ENCODE data around the gene SYT7. TPM values are rescaled to one million over a fixed set of nuclear protein-coding genes. Genes with fewer than 3 reads are reported as not detected.
A peak's percentile ranks its signal among the peaks of the same experiment; 100 is the strongest.

The SYT7 gene
- total RNA-seq, 1 donor from 2014 or later: 93.6 TPM

DNA sequence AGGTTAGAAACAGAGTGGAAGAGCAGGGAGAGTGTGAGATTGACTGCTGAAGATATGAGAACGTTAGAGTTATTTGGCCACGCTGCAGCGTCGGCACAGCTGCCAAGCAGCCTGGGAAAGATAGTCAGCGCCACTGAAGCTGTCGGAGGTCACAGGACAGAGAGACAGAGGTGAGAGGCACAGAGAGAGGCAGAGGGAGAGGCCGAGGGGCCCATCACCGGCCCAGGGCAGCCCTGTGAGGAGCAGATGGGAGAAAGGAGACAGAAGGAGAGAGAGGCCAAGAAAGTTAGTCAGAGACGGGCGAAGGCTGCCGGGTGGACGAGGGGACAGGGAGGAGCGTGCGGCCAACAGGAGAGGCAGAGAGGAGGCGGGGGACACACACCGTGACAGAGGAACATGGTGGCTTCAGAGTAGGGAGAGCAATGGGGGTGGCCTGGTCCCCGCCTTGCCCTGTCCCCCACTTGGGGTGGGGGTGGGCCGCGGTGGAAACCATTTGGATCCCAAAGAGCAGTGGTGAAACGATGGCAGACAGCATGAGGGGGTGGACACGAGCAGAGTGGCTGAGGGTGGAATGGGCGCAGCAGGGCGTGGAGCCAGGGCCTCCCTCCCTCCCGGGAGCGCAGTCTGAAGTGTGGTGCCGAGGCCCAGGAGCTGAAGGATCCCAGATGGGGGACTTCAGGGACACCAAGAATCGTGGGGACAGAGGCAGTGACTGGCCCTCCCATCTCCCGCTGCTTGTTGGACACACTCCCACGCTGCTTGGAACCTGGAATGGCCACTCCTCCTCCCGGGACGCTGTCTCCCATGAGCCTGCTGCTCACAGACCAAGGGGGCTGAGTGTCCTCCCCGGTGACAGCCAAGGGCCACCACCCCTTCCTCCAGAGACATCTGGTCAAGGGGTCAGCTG lies 45.7 kb downstream of the SYT7 start:
- peak overlapping the region; percentile 60 for H3K27ac Mint-ChIP-seq (ENCODE audit: unreplicated experiment)
- peak; percentile 52 for DNase-seq
- peaks cover 17% of the 10 kb centered on the region for H3K9me3 Mint-ChIP-seq (ENCODE audit: unreplicated experiment)
- H3K4me1 Mint-ChIP-seq (ENCODE audit: low read depth, unreplicated experiment): peaks cover 37% of the 10 kb centered on the region
- TF ChIP-seq, protein P1, sequence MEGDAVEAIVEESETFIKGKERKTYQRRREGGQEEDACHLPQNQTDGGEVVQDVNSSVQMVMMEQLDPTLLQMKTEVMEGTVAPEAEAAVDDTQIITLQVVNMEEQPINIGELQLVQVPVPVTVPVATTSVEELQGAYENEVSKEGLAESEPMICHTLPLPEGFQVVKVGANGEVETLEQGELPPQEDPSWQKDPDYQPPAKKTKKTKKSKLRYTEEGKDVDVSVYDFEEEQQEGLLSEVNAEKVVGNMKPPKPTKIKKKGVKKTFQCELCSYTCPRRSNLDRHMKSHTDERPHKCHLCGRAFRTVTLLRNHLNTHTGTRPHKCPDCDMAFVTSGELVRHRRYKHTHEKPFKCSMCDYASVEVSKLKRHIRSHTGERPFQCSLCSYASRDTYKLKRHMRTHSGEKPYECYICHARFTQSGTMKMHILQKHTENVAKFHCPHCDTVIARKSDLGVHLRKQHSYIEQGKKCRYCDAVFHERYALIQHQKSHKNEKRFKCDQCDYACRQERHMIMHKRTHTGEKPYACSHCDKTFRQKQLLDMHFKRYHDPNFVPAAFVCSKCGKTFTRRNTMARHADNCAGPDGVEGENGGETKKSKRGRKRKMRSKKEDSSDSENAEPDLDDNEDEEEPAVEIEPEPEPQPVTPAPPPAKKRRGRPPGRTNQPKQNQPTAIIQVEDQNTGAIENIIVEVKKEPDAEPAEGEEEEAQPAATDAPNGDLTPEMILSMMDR (IDR thresholded peaks at IDR 0.05; ENCODE audit: partially characterized antibody, unreplicated experiment): no peak
- no peaks in the 10 kb centered on the region for H3K36me3 Mint-ChIP-seq (ENCODE audit: unreplicated experiment)
- H3K27me3 Mint-ChIP-seq (ENCODE audit: unreplicated experiment): peaks cover 19% of the 10 kb centered on the region
- H3K4me3 Mint-ChIP-seq (ENCODE audit: unreplicated experiment): peak overlapping the region; percentile 63

DNA sequence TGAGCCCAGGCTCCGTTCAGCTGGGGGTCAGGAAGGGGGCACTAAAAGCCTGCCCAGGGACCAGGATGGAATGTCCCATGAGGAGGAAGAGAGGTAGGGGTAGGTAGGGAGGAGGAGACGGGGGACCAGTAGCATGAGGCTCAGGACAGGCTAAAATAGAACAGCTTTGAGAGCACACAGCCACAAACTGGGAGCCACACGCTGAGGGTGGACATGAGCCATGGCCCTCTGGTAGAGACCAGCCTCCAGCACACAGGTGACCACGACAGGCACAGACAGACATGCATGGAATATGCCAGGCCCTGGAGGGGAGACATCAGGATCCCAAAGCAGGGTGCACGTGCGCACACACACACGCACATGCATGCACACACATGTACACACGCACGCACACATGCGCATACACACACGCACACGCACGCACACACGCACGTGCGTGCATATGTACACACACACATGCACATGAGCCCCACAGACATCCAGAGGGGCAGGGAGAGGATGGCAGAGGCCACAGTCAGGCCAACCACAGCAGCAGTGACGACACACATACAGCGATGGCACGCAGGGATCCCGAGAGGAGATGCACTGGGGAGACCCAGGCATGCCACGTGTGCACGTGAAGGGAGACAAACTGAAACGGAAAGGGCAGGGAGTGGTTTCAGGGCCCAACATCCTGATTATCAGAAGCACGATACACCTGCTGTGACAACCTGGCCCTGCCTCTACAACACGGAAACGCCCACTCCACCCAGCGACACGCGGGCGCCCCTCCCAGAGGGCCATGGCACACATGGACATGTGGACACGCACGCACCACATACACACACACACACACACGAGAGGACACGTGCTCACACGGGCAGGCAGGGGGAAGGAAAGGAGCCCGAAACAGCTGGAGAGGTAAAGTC lies 46.6 kb downstream of the SYT7 start:
- Mint-ChIP-seq H3K27me3 (ENCODE audit: unreplicated experiment) (peaks cover 22% of the 10 kb centered on the region), H3K9me3 (ENCODE audit: unreplicated experiment) (peaks cover 20% of the 10 kb centered on the region), H3K4me1 (ENCODE audit: low read depth, unreplicated experiment) (peaks cover 34% of the 10 kb centered on the region), H3K27ac (ENCODE audit: unreplicated experiment) (peak overlapping the region; percentile 60), H3K4me3 (ENCODE audit: unreplicated experiment) (peak overlapping the region; percentile 63), H3K36me3 (ENCODE audit: unreplicated experiment) (no peaks in the 10 kb centered on the region)
- TF ChIP-seq, protein P1 (IDR thresholded peaks at IDR 0.05; ENCODE audit: partially characterized antibody, unreplicated experiment): no peak
- no peak for DNase-seq

DNA sequence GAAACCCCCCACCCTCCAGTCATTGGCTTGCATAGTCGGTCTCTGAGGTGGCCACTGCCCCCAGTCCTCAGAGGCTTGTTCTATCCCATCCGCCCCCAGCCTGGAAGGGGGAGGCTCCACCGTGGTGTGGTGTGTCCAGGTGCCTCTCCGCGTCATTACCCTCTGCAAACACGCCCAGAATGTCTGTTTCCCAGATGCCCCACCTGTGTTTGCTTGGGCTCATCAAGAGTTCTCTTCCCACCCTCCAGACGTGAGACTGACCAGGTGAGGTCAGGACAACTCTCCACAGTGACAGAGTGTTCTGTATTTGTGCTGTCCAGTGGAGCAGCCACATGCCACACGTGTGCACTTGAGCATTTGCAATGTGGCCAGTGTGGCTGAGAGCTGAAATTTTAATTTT lies 47.5 kb downstream of the SYT7 start:
- no peaks in the 10 kb centered on the region for H3K36me3 Mint-ChIP-seq (ENCODE audit: unreplicated experiment)
- H3K27me3 Mint-ChIP-seq (ENCODE audit: unreplicated experiment): peaks cover 19% of the 10 kb centered on the region
- H3K4me3 Mint-ChIP-seq (ENCODE audit: unreplicated experiment): no peak overlapping the region
- peaks cover 33% of the 10 kb centered on the region for H3K4me1 Mint-ChIP-seq (ENCODE audit: low read depth, unreplicated experiment)
- H3K27ac Mint-ChIP-seq (ENCODE audit: unreplicated experiment): no peak overlapping the region
- H3K9me3 Mint-ChIP-seq (ENCODE audit: unreplicated experiment): peaks cover 16% of the 10 kb centered on the region
- TF ChIP-seq, protein P1 (IDR thresholded peaks at IDR 0.05; ENCODE audit: partially characterized antibody, unreplicated experiment): no peak
- DNase-seq: no peak

DNA sequence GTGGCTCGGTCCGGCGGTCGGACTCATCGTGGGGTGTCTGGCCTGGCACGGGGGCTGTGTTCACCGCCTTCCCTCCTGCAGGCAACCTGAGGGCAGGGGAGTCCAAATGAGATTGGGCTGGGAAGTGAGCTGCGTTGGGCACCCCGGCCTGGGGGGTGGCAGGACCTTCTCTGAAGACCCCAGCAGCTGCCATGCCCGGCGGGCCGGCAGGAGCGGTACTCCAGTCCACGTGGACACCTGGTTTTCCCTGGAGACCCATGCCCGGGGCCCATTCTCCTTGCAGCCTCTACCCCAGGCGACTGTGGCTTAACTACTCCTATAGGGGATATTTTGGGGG lies 47.9 kb downstream of the SYT7 start:
- Mint-ChIP-seq H3K4me1 (ENCODE audit: low read depth, unreplicated experiment) (peaks cover 33% of the 10 kb centered on the region), H3K4me3 (ENCODE audit: unreplicated experiment) (no peak overlapping the region), H3K27ac (ENCODE audit: unreplicated experiment) (no peak overlapping the region), H3K36me3 (ENCODE audit: unreplicated experiment) (no peaks in the 10 kb centered on the region), H3K9me3 (ENCODE audit: unreplicated experiment) (peaks cover 16% of the 10 kb centered on the region), H3K27me3 (ENCODE audit: unreplicated experiment) (peaks cover 17% of the 10 kb centered on the region)
- TF ChIP-seq, protein P1 (IDR thresholded peaks at IDR 0.05; ENCODE audit: partially characterized antibody, unreplicated experiment): no peak
- no peak for DNase-seq

All from glutamatergic neuron (in vitro differentiated cells).